B cell (primary cell): Measurements from ENCODE around the gene KAT7.

Experiments
- EZH2 ChIP-seq: IDR thresholded peaks from 2 replicates; pipeline ENCODE4 v1.6.1; 2012; ENCODE audit warnings: borderline replicate concordance, low read depth, mild to moderate bottlenecking, moderate library complexity, low read length; ENCODE audit not compliant: insufficient read depth, poor library complexity, severe bottlenecking
- TF ChIP-seq, protein P1 (sequence below): fragments of 200-600 bp; IDR thresholded peaks from one replicate; pipeline ENCODE4 v1.8.0; 2022; ENCODE audit warnings: antibody characterized with exemption, mild to moderate bottlenecking

DNA sequence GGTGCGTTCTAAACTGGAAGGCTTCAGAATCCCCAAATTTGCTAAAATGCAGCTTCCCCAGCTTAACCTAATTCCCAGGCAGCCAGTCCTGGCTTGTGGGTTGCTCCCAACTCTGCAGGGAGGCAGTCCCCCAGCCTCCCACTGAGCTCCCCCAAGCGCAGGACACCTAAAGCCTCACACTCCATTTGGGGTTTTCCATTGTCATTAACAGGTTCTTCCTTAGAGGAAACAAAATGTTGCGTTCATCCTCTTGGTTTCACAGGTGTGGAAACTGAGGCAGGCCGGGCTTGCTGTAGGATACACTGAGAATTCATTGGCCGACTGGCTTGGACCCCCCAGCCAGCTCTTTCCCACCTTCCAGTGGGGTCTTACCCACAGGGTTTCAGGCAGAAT is 61.7 kb downstream of the KAT7 start:
- TF ChIP-seq, protein P1, sequence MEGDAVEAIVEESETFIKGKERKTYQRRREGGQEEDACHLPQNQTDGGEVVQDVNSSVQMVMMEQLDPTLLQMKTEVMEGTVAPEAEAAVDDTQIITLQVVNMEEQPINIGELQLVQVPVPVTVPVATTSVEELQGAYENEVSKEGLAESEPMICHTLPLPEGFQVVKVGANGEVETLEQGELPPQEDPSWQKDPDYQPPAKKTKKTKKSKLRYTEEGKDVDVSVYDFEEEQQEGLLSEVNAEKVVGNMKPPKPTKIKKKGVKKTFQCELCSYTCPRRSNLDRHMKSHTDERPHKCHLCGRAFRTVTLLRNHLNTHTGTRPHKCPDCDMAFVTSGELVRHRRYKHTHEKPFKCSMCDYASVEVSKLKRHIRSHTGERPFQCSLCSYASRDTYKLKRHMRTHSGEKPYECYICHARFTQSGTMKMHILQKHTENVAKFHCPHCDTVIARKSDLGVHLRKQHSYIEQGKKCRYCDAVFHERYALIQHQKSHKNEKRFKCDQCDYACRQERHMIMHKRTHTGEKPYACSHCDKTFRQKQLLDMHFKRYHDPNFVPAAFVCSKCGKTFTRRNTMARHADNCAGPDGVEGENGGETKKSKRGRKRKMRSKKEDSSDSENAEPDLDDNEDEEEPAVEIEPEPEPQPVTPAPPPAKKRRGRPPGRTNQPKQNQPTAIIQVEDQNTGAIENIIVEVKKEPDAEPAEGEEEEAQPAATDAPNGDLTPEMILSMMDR = no peak
- no peak for TF ChIP-seq EZH2
